ENCODE measurements around the gene CHCHD6. TPM values are rescaled to one million over a fixed set of nuclear protein-coding genes. Genes with fewer than 3 reads are reported as not detected.

Gene CHCHD6
- total and polyA plus RNA-seq, 2 donors (not counting 3 experiments of a cell fraction or from before 2014, with no cell fraction given), result 8.4 to 10.1 TPM

- Histone ChIP-seq H3K9me1 (replicated peaks; ENCODE audit: control insufficient read depth, extremely low read depth, insufficient read depth, low read length) (no peaks in the 10 kb centered on the region), H4K20me1 (replicated peaks; ENCODE audit: control insufficient read depth, extremely low read depth, insufficient read depth, low read length) (peaks cover 5% of the 10 kb centered on the region), H3K9me3 (replicated peaks; ENCODE audit: control insufficient read depth, insufficient read depth, low read length) (no peaks in the 10 kb centered on the region), H3K9ac (replicated peaks; ENCODE audit: extremely low read depth, insufficient read depth, low read length) (no peak overlapping the region), H2AFZ (ENCODE audit: low read depth, low read length) (no peak overlapping the region), H3K27ac (ENCODE audit: insufficient read depth, low read depth, low read length) (no peak overlapping the region), H3K36me3 (ENCODE audit: control insufficient read depth in 2 of 2, extremely low read depth in 1 of 2, insufficient read depth in 2 of 2, low read length in 2 of 2) (no peaks in the 10 kb centered on the region), H3K27me3 (ENCODE audit: control insufficient read depth in 2 of 2, insufficient read depth in 2 of 2, low read length in 2 of 2) (no peaks in the 10 kb centered on the region), H3K4me3 (replicated peaks in 1 of 3; ENCODE audit: insufficient read depth in 1 of 3, low read depth in 1 of 3, low read length in 3 of 3) (no peak overlapping the region), H3K4me1 (ENCODE audit: control insufficient read depth, extremely low read depth, insufficient read depth, low read length) (no peaks in the 10 kb centered on the region), H3K4me2 (ENCODE audit: insufficient read depth, low read length) (no peak overlapping the region), H3K79me2 (ENCODE audit: control insufficient read depth, insufficient read depth, low read length) (no peaks in the 10 kb centered on the region)
- DNase-seq (ENCODE audit: low read depth, low spot score) (no peak), FAIRE-seq (no peak)
- BruUV-seq (replicated peaks), result no TSS peak
- POLR2A ChIA-PET, result no interaction called here
- TF ChIP-seq JUN (IDR thresholded peaks at IDR 0.05; ENCODE audit: borderline replicate concordance, insufficient read depth, insufficient read length, low read depth) (no peak), EZH2 (IDR thresholded peaks at IDR 0.05; ENCODE audit: borderline replicate concordance, low read depth, low read length, severe bottlenecking) (no peak), GATA2 (IDR thresholded peaks at IDR 0.05; ENCODE audit: insufficient read depth, insufficient read length, low read depth, low read length) (no peak), POLR2AphosphoS5 (IDR thresholded peaks at IDR 0.05; ENCODE audit: insufficient read depth, low read depth, low read length) (no peak), FOS (IDR thresholded peaks at IDR 0.05; ENCODE audit: borderline replicate concordance, insufficient read depth, low read length) (peak; percentile 14), POLR2A (IDR thresholded peaks at IDR 0.05; ENCODE audit: low read depth, low read length) (no peak), MYC (IDR thresholded peaks at IDR 0.05; ENCODE audit: low read depth, low read length) (no peak), MAX (IDR thresholded peaks at IDR 0.05; ENCODE audit: insufficient read depth, insufficient read length) (no peak)
- TF ChIP-seq, protein P1, sequence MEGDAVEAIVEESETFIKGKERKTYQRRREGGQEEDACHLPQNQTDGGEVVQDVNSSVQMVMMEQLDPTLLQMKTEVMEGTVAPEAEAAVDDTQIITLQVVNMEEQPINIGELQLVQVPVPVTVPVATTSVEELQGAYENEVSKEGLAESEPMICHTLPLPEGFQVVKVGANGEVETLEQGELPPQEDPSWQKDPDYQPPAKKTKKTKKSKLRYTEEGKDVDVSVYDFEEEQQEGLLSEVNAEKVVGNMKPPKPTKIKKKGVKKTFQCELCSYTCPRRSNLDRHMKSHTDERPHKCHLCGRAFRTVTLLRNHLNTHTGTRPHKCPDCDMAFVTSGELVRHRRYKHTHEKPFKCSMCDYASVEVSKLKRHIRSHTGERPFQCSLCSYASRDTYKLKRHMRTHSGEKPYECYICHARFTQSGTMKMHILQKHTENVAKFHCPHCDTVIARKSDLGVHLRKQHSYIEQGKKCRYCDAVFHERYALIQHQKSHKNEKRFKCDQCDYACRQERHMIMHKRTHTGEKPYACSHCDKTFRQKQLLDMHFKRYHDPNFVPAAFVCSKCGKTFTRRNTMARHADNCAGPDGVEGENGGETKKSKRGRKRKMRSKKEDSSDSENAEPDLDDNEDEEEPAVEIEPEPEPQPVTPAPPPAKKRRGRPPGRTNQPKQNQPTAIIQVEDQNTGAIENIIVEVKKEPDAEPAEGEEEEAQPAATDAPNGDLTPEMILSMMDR (IDR thresholded peaks at IDR 0.05; ENCODE audit: extremely low read depth in 1 of 2, insufficient read depth in 1 of 2, low read depth in 1 of 2, low read length in 2 of 2), result no peak
- CTCF ChIA-PET, result interaction anchor here (1.1 kb wide), 1 partner anchor 8 kb away, joined by 3 read pairs; no protein-coding TSS in a partner anchor
- dilution Hi-C loops (cut with MboI; ENCODE audit: extremely low pct_ligation_motif_present, low sequenced_read_pairs), result no loop called here
- intact Hi-C loops (cut with micrococcal nuclease), result no loop called here
Observed at GRCh38 chr3:126845920-126846715, 142.1 kb downstream of the CHCHD6 start.

Data from endothelial cell of umbilical vein (primary cell).